Measurements from ENCODE around the gene DGKG.

GRCh38 chr3:186246941-186247340 is 115.1 kb downstream of the DGKG start:
- TF ChIP-seq CTCF (IDR thresholded peaks at IDR 0.05), result no peak
- no peak for TF ChIP-seq EZH2 (IDR thresholded peaks at IDR 0.05)
